HepG2 (cell line): ENCODE data around the gene NUDT8. TPM values are rescaled to one million over a fixed set of nuclear protein-coding genes. Genes with fewer than 3 reads are reported as not detected.

Experiments
- HINFP ChIP-seq: sonication (generic); formaldehyde crosslinking; IDR thresholded peaks from 2 replicates; pipeline ENCODE4 v1.4.0; 2020; ENCODE audit warnings: low read depth, mild to moderate bottlenecking, missing genetic modification reagents
- HOXA3 ChIP-seq: sonication (generic); formaldehyde crosslinking; IDR thresholded peaks from 2 replicates; pipeline ENCODE4 v1.5.0; 2020; ENCODE audit warnings: missing genetic modification reagents
- MAF1 ChIP-seq: sonication (generic); formaldehyde crosslinking; IDR thresholded peaks from 2 replicates; pipeline ENCODE4 v1.5.0; 2020; ENCODE audit warnings: missing genetic modification reagents, borderline replicate concordance
- MXD1 ChIP-seq: sonication (generic); formaldehyde crosslinking; IDR thresholded peaks from 2 replicates; pipeline ENCODE4 v1.4.0; 2020; ENCODE audit warnings: mild to moderate bottlenecking, missing genetic modification reagents
- MYC ChIP-seq: sonication (generic); formaldehyde crosslinking; IDR thresholded peaks from 2 replicates; pipeline ENCODE4 v1.9.0; 2021; ENCODE audit warnings: missing genetic modification reagents, borderline replicate concordance
- NFRKB ChIP-seq: fragments of 450-650 bp; IDR thresholded peaks from 2 replicates; pipeline ENCODE4 v1.6.1; 2017
- NPAS2 ChIP-seq: sonication (generic); formaldehyde crosslinking; IDR thresholded peaks from 2 replicates; pipeline ENCODE4 v1.8.0; 2022; ENCODE audit warnings: mild to moderate bottlenecking, missing genetic modification reagents, borderline replicate concordance
- PITX1 ChIP-seq: sonication (generic); formaldehyde crosslinking; IDR thresholded peaks from 2 replicates; pipeline ENCODE4 v1.5.1; 2020; ENCODE audit warnings: mild to moderate bottlenecking, missing genetic modification reagents
- POLR2A ChIP-seq, 2 experiments: IDR thresholded peaks; 2 replicates each; pipeline ENCODE4 v1.6.1; 2011; ENCODE audit warnings: low read depth in 2 of 2, low read length in 2 of 2, mild to moderate bottlenecking in 1 of 2, moderate library complexity in 1 of 2; ENCODE audit not compliant: insufficient read depth in 1 of 2
- RNF2 ChIP-seq: fragments of 450-650 bp; conservative IDR thresholded peaks from 2 replicates; pipeline ENCODE4 v1.6.1; 2016; ENCODE audit warnings: low read depth
- TEF ChIP-seq: sonication (generic); formaldehyde crosslinking; IDR thresholded peaks from 2 replicates; pipeline ENCODE4 v1.5.0; 2020; ENCODE audit warnings: missing genetic modification reagents
- TFE3 ChIP-seq: IDR thresholded peaks from 2 replicates; pipeline ENCODE4 v1.6.1; 2016
- ZBTB25 ChIP-seq: IDR thresholded peaks from 2 replicates; pipeline ENCODE4 v1.6.1; 2018; ENCODE audit warnings: missing genetic modification reagents
- ZNF251 ChIP-seq: sonication (generic); formaldehyde crosslinking; IDR thresholded peaks from 2 replicates; pipeline ENCODE4 v1.9.0; 2021; ENCODE audit warnings: mild to moderate bottlenecking, missing genetic modification reagents
- ZNF598 ChIP-seq: sonication (generic); formaldehyde crosslinking; IDR thresholded peaks from 2 replicates; pipeline ENCODE4 v1.5.1; 2020; ENCODE audit warnings: mild to moderate bottlenecking, missing genetic modification reagents, borderline replicate concordance
- ZNF737 ChIP-seq: sonication (generic); formaldehyde crosslinking; IDR thresholded peaks from 2 replicates; pipeline ENCODE4 v1.5.0; 2020; ENCODE audit warnings: missing genetic modification reagents, mild to moderate bottlenecking, borderline replicate concordance
- ZXDC ChIP-seq: sonication (generic); formaldehyde crosslinking; IDR thresholded peaks from 2 replicates; pipeline ENCODE4 v1.5.0; 2020; ENCODE audit warnings: mild to moderate bottlenecking, missing genetic modification reagents
- polyA plus RNA-seq, 8 experiments: library from polyadenylated mRNA; depleted of rRNA in 3 of 8; stranded (reverse) in 7 of 8; unstranded in 1 of 8; fragments of >200 nt; fragmentation: Illumina TruSeq in 4 of 8; extraction: Trizol in 4 of 8; gene quantifications; 2 replicates each; pipeline versions ENCODE4 v1.2.1 to v1.2.3, GENCODE V29; 2011 to 2016; ENCODE audit warnings: low read depth in 4 of 8, missing spikeins in 1 of 8, mixed read lengths in 1 of 8; ENCODE audit not compliant: insufficient read depth in 1 of 8
- total RNA-seq, 5 experiments: library from RNA; depleted of rRNA; stranded (reverse); fragments of >200 nt; fragmentation: Illumina TruSeq; extraction: Trizol; gene quantifications; 2 replicates each; pipeline ENCODE4 v1.2.3, GENCODE V29; 2016; ENCODE audit warnings: low read depth in 1 of 5

The NUDT8 gene
- total and polyA plus RNA-seq, 2 of the 13 experiments (the other 11 are each of a cell fraction or from before 2014, with no cell fraction given): 6.7 to 25.8 TPM

- no peak for TF ChIP-seq NPAS2 (CRISPR knock-in tag)
- peak; percentile 82 for TF ChIP-seq RNF2
- TF ChIP-seq HOXA3 (CRISPR knock-in tag): peak; percentile 51; the same call in 1 of the 2 replicates
- TF ChIP-seq ZBTB25 (CRISPR knock-in tag): 0 out of 2 replicates have a peak, but pooled peaks have one; percentile 23
- TF ChIP-seq TEF (CRISPR knock-in tag): no peak
- no peak for TF ChIP-seq NFRKB
- no peak for TF ChIP-seq ZNF251 (CRISPR knock-in tag)
- 0 out of 2 replicates have a peak, but pooled peaks have one; percentile 50 for TF ChIP-seq MXD1 (CRISPR knock-in tag)
- no peak for TF ChIP-seq MAF1 (CRISPR knock-in tag)
- TF ChIP-seq MYC (CRISPR knock-in tag): peak; percentile 44; the same call in 1 of the 2 replicates
- TF ChIP-seq ZNF737: 0 out of 2 replicates have a peak, but pooled peaks have one; percentile 60
- TF ChIP-seq ZNF598 (CRISPR knock-in tag): no peak
- peak; percentile 60; the same call in 1 of the 2 replicates for TF ChIP-seq TFE3
- peak; percentile 59; the same call in 1 of the 2 replicates for TF ChIP-seq PITX1
- peak; percentile 77; the same call in 1 of the 2 replicates for TF ChIP-seq ZXDC
- no peak for TF ChIP-seq POLR2A (IDR thresholded peaks at IDR 0.05; ENCODE audit: insufficient read depth in 1 of 2, low read depth in 2 of 2, low read length in 2 of 2)
- TF ChIP-seq HINFP: peak; percentile 73; the same call in 1 of the 2 replicates
Observed at GRCh38 chr11:67640021-67640757, 10.5 kb upstream of the NUDT8 start (continued).
